Ovary (tissue), 3 donors: Measurements from ENCODE around the gene CSRP1.

Experiments used
- POLR2A ChIP-seq: fragments of 450-650 bp; IDR thresholded peaks from one replicate; pipeline ENCODE4 v1.6.1; 2017; ENCODE audit warnings: antibody characterized with exemption, mild to moderate bottlenecking, moderate library complexity
- TF ChIP-seq, protein P1 (sequence below), 3 donors: fragments of 450-650 bp in 2 of 3; fragments of 200-600 bp in 1 of 3; IDR thresholded peaks; one replicate each; pipeline versions ENCODE4 v1.5.1 to v1.8.0; 2016 to 2022; ENCODE audit warnings: antibody characterized with exemption in 3 of 3, mild to moderate bottlenecking in 1 of 3
- donor health status: DM: no; HTN: no; CAD: no.

DNA sequence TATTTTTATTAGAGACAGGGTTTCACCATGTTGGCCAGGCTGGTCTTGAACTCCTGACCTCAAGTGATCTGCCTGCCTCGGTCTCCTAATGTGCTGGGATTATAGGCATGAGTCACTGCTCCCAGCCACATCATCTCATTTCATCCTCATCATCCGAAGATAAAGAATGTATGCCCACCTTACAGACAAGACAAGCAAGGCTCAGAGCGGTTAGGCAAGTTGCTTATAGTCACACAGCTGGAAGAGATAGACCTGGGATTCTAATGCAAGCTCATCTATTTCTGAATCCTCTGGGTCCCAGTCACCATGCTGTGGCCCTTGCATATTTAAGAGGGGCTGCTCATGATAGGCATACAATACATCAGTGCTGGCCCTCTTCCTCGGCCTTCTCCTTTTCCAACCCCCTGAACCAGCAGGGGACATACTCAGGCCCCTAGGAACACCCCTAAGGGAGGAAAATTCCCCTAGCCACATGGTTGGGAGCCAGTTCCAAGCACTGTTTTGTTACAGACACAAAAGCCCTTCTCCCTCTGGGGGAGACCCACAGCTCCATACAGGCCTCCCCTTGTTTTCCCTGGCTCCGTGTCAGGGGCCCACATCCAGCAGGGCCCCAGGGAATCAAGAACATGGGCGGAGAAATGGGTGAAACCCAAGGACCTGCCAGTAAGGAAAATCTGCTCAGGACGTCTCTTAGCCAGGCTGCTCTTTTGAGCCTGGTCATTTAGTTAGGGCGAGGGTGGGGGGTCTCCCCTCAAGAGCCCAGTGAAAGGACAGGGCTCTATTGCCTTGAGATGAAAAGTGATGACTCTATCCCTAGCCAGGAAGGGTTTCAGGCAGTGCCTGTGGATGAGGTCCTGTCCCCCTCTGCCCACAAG is 6.9 kb downstream of the CSRP1 start:
- TF ChIP-seq, protein P1, sequence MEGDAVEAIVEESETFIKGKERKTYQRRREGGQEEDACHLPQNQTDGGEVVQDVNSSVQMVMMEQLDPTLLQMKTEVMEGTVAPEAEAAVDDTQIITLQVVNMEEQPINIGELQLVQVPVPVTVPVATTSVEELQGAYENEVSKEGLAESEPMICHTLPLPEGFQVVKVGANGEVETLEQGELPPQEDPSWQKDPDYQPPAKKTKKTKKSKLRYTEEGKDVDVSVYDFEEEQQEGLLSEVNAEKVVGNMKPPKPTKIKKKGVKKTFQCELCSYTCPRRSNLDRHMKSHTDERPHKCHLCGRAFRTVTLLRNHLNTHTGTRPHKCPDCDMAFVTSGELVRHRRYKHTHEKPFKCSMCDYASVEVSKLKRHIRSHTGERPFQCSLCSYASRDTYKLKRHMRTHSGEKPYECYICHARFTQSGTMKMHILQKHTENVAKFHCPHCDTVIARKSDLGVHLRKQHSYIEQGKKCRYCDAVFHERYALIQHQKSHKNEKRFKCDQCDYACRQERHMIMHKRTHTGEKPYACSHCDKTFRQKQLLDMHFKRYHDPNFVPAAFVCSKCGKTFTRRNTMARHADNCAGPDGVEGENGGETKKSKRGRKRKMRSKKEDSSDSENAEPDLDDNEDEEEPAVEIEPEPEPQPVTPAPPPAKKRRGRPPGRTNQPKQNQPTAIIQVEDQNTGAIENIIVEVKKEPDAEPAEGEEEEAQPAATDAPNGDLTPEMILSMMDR (IDR thresholded peaks at IDR 0.05), result no peak
- no peak for TF ChIP-seq POLR2A
